Psoas muscle (tissue), 8 donors: ENCODE measurements around the gene LYRM9. TPM values are rescaled to one million over a fixed set of nuclear protein-coding genes. Genes with fewer than 3 reads are reported as not detected.
"Not testable (repeated sequence)": the region's sequence is repeated elsewhere in the genome, so short reads cannot be mapped to it uniquely, and the experiment has no call there.

Experiments
- ATAC-seq, 4 donors: fragments of 200-7000 bp; cut with Tn5 transposase; one replicate each; pipeline ENCODE4 v1.9.1; 2020; ENCODE audit warnings: moderate library complexity in 3 of 4, mild to moderate bottlenecking in 2 of 4
- DNase-seq, 2 donors: peaks; one replicate each; pipeline ENCODE4 v3.0.0-alpha.2; 2020
- H3K27ac ChIP-seq: fragments of 200-600 bp; one replicate; pipeline ENCODE4 v1.8.0; 2022
- H3K27me3 ChIP-seq, 3 donors: fragments of 200-600 bp in 1 of 3; one replicate each; pipeline versions ENCODE4 v1.6.1 to v1.8.0; 2013 to 2022; ENCODE audit warnings: low read length in 2 of 3, mild to moderate bottlenecking in 2 of 3, moderate library complexity in 1 of 3; ENCODE audit not compliant: insufficient read depth in 3 of 3
- H3K36me3 ChIP-seq, 2 donors: fragments of 200-600 bp in 1 of 2; one replicate each; pipeline versions ENCODE4 v1.6.1 to v1.8.0; 2013 to 2022; ENCODE audit warnings: low read depth in 1 of 2, mild to moderate bottlenecking in 1 of 2, moderate library complexity in 1 of 2; ENCODE audit not compliant: insufficient read depth in 1 of 2
- H3K4me1 ChIP-seq: fragments of 200-600 bp; one replicate; pipeline ENCODE4 v1.8.0; 2022
- H3K4me3 ChIP-seq: fragments of 200-600 bp; one replicate; pipeline ENCODE4 v1.8.0; 2022; ENCODE audit warnings: mild to moderate bottlenecking
- H3K9me3 ChIP-seq: fragments of 200-600 bp; one replicate; pipeline ENCODE4 v1.8.0; 2022
- CTCF ChIP-seq: fragments of 200-600 bp; IDR thresholded peaks from one replicate; pipeline ENCODE4 v1.8.0; 2022; ENCODE audit warnings: antibody characterized with exemption
- WGBS, 3 donors: extraction: QIAGEN DNeasy Blood & Tissue Kit; methylation state at CpG; one replicate each; pipeline versions ENCODE4 v1.1.6 to v1.1.7; 2013; 5-methylcytosine and 5-hydroxymethylcytosine counted together
- intact Hi-C, 2 donors: fragments of 100-400 bp; cut with DNase I; formaldehyde crosslinking; loops; one replicate each; pipeline versions ENCODE4 v1.11.0 to v1.14.2; 2022
- polyA plus RNA-seq, 3 donors: library from polyadenylated mRNA; stranded (reverse); fragments of 200-250 nt; gene quantifications; one replicate each; pipeline ENCODE4 v1.2.3, GENCODE V29; 2013
- total RNA-seq, 4 donors: library from RNA; stranded (reverse); fragmentation: NEBNext Ultra II Directional in 2 of 4; extraction: Animal tissue kit (Norgen Biotek cat#: 25700) in 2 of 4; gene quantifications; one replicate each; pipeline versions ENCODE4 v1.2.1 to v1.2.4, GENCODE V29; 2021 to 2023
- donor health status: healthy with polysubstance abuse.
- donor health status: DM: no; HTN: no; CAD: no; lungs with moderate emphysema.
- donor health status: Bipolar disorder and iron deficiency.
- donor health status: healthy.
- donor health status: DM: yes; HTN: yes; CAD: no.
- donor health status: DM: no; HTN: no; CAD: no.
- donor health status: DM: no; HTN: no; CAD: no.
- donor health status: DM: yes; HTN: yes; CAD: no.

Gene LYRM9
- total and polyA plus RNA-seq, 7 donors, result 4.5 to 11.3 (median 5.8) TPM

DNA sequence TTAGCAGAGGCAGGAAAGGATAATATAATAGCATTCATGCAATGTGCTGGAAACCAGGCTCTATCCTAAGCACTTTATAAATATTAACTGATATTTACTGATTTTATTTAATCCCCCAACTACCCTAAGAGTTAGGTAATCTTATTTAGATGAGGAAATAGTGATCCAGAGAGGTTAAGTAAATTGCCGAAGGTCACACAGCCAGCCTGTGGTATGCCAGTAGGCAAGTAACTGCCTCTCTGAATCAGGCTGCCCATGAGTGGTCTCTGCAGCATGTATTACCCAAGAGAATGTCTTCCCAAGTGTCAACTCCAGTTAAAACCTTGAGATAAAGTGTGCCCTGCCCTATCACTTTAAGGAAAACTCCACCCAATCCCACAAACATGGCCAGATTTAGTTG is 25.3 kb upstream of the LYRM9 start:
- DNase-seq (no peak), ATAC-seq (no peak)
- Histone ChIP-seq H3K4me3 (no peak overlapping the region), H3K36me3 (no peaks in the 10 kb centered on the region), H3K27ac (no peak overlapping the region), H3K4me1 (no peaks in the 10 kb centered on the region), H3K27me3 (peaks cover 0 to 9% (median 1%) of the 10 kb centered on the region in 3 donors), H3K9me3 (no peaks in the 10 kb centered on the region)
- 95 to 100% (median 100%) methylated on average over 1 of the region's 1 CpG for WGBS, 3 donors
- intact Hi-C loops, result no loop called here
- no peak for TF ChIP-seq CTCF

- ATAC-seq, result no peak
- TF ChIP-seq CTCF, result no peak
- no peak for DNase-seq
- Histone ChIP-seq H3K27ac (no peak overlapping the region), H3K4me3 (no peak overlapping the region), H3K27me3 (peaks cover 0 to 9% (median 3%) of the 10 kb centered on the region in 3 donors), H3K9me3 (no peaks in the 10 kb centered on the region), H3K36me3 (no peaks in the 10 kb centered on the region), H3K4me1 (no peaks in the 10 kb centered on the region)
- 19 to 41% (median 23%) methylated on average over 1 of the region's 1 CpG for WGBS, 3 donors
- intact Hi-C loops, result no loop called here
Observed at GRCh38 chr17:27917000-27917399, 23.8 kb upstream of the LYRM9 start.

GRCh38 chr17:27915709-27916108 is 22.5 kb upstream of the LYRM9 start:
- WGBS, 3 donors, result 24 to 25% (median 24%) methylated on average over 7 of the region's 7 CpGs
- no peak for TF ChIP-seq CTCF

DNA sequence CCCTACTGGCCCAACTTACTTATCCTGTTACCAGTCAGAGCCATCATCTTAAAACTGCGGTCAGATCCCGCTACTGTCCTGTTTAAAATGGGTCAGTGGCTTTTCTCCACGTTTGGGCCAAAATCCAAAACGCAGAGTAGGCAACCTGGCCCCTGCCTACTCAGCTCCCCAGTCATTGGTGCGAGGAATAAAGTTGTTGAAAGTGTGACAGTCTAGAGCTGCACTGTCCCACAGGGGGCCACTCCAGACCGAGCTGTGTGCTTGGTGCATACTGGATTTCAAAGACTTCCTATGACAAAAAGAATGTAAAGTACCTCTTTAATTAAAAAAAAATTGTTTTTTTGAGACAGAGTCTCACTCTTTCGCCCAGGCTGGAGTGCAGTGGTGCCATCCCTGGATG is 21.2 kb upstream of the LYRM9 start:
- no peak overlapping the region for H3K27ac ChIP-seq
- ATAC-seq (no peak), DNase-seq (no peak)
- H3K9me3 ChIP-seq, result no peaks in the 10 kb centered on the region
- intact Hi-C loops, result no loop called here
- H3K4me1 ChIP-seq, result no peaks in the 10 kb centered on the region
- no peak for TF ChIP-seq CTCF
- H3K4me3 ChIP-seq, result no peak overlapping the region
- WGBS, 3 donors, result 59 to 66% (median 59%) methylated on average over 7 of the region's 7 CpGs
- no peaks in the 10 kb centered on the region for H3K36me3 ChIP-seq
- peaks cover 0 to 7% (median 3%) of the 10 kb centered on the region in 3 donors for H3K27me3 ChIP-seq

More at GRCh38 chr17:27915709-27916108, 22.5 kb upstream of the LYRM9 start:
- H3K36me3 ChIP-seq, result no peaks in the 10 kb centered on the region
- peaks cover 0 to 9% (median 3%) of the 10 kb centered on the region in 3 donors for H3K27me3 ChIP-seq
- no peak overlapping the region for H3K27ac ChIP-seq
- intact Hi-C loops, result no loop called here
- no peak overlapping the region for H3K4me3 ChIP-seq
- no peaks in the 10 kb centered on the region for H3K9me3 ChIP-seq
- DNase-seq (no peak), ATAC-seq (no peak)
- H3K4me1 ChIP-seq, result no peaks in the 10 kb centered on the region

GRCh38 chr17:27912964-27913363 is 19.8 kb upstream of the LYRM9 start:
- DNase-seq (no peak), ATAC-seq (no peak)
- no peaks in the 10 kb centered on the region for H3K9me3 ChIP-seq
- no peak for TF ChIP-seq CTCF
- peaks cover 0 to 6% (median 3%) of the 10 kb centered on the region in 3 donors for H3K27me3 ChIP-seq
- H3K36me3 ChIP-seq, result no peaks in the 10 kb centered on the region
- no peak overlapping the region for H3K27ac ChIP-seq
- intact Hi-C loops, result no loop called here
- H3K4me1 ChIP-seq, result no peaks in the 10 kb centered on the region
- H3K4me3 ChIP-seq, result no peak overlapping the region
- 37 to 55% (median 54%) methylated on average over 2 of the region's 2 CpGs for WGBS, 3 donors

- WGBS, 3 donors, result 29 to 78% (median 69%) methylated on average over 1 to 2 of the region's 3 CpGs
- H3K9me3 ChIP-seq, intact Hi-C loops, ATAC-seq, H3K4me3 ChIP-seq, H3K4me1 ChIP-seq, H3K36me3 ChIP-seq, DNase-seq, H3K27me3 ChIP-seq, H3K27ac ChIP-seq: not testable (repeated sequence)
Observed at GRCh38 chr17:27912299-27912698, 19.1 kb upstream of the LYRM9 start.
